Activated CD4-positive, alpha-beta T cell treated with anti-CD3 and anti-CD28 coated beads, Interleukin-2, Interleukin-6, amounts not matched to agents 100 ng/mL and 50 ng/mL, durations not matched to agents 16 hours and 8 hours (primary cell): ENCODE measurements around the gene TMEM132D.

ENCODE experiments used
- DNase-seq: peaks from one replicate; pipeline ENCODE4 v3.0.0-alpha.2; 2020

TMEM132D gene

DNA sequence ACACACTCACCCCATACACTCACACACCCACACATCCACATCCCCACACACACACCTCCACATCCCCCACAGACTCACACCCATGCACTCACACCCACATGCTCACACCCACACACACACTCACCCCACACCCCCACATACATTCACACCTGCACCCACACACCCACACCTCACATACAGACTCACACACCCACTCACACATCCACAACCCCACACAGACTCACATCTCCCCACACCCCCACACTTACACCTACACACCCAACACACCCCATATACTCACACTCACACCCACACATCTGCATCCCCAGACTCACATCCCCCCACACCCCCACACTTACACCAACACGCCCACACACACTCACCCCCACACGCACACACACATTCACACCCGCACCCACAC lies 878.8 kb downstream of the TMEM132D start:
- no peak for DNase-seq
